Fibroblast of the aortic adventitia (primary cell): Measurements from ENCODE around the gene DEFB124. TPM values are rescaled to one million over a fixed set of nuclear protein-coding genes. Genes with fewer than 3 reads are reported as not detected.
A peak's percentile ranks its signal among the peaks of the same experiment; 100 is the strongest.

Source experiments
- DNase-seq: peaks from one replicate; pipeline ENCODE4 v3.0.0-alpha.2; 2010; ENCODE audit warnings: low read depth
- H3K4me3 ChIP-seq: 2 replicates; pipeline ENCODE4 v1.5.1; 2011; ENCODE audit warnings: low read depth, mild to moderate bottlenecking, control low read depth, low read length, moderate library complexity
- total RNA-seq: library from RNA; depleted of rRNA; stranded (reverse); fragments of >200 nt; gene quantifications from 2 replicates; pipeline ENCODE4 v1.2.3, GENCODE V29; 2012; ENCODE audit warnings: low replicate concordance
- TF ChIP-seq, protein P1 (sequence below): IDR thresholded peaks from 2 replicates; pipeline ENCODE4 v1.5.1; 2011; ENCODE audit warnings: mild to moderate bottlenecking, low read length, control low read depth, inconsistent platforms; ENCODE audit not compliant: insufficient read depth

The DEFB124 gene
- total RNA-seq, 1 donor = not detected

DNA sequence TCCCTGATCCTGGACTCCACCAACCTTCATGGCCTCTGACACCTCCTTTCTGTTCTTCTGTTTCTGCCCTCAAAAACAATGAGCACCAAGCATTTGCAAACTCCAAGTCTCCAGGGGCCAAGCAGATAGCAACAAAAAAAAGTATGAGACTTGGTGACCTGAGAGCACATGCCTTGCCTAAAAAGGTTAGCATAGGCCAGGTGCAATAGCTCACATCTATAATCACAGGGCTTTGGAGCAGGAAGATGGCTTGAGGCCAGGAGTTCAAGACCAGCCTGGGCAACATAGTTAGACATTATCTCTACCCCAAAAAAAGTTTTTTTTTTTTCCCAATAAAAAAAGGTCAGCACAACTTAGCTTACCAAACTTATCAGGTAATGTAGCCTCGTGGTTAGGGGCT, 25.6 kb upstream of the DEFB124 start:
- DNase-seq = no peak
- no peak overlapping the region for H3K4me3 ChIP-seq
- TF ChIP-seq, protein P1, sequence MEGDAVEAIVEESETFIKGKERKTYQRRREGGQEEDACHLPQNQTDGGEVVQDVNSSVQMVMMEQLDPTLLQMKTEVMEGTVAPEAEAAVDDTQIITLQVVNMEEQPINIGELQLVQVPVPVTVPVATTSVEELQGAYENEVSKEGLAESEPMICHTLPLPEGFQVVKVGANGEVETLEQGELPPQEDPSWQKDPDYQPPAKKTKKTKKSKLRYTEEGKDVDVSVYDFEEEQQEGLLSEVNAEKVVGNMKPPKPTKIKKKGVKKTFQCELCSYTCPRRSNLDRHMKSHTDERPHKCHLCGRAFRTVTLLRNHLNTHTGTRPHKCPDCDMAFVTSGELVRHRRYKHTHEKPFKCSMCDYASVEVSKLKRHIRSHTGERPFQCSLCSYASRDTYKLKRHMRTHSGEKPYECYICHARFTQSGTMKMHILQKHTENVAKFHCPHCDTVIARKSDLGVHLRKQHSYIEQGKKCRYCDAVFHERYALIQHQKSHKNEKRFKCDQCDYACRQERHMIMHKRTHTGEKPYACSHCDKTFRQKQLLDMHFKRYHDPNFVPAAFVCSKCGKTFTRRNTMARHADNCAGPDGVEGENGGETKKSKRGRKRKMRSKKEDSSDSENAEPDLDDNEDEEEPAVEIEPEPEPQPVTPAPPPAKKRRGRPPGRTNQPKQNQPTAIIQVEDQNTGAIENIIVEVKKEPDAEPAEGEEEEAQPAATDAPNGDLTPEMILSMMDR = no peak

DNA sequence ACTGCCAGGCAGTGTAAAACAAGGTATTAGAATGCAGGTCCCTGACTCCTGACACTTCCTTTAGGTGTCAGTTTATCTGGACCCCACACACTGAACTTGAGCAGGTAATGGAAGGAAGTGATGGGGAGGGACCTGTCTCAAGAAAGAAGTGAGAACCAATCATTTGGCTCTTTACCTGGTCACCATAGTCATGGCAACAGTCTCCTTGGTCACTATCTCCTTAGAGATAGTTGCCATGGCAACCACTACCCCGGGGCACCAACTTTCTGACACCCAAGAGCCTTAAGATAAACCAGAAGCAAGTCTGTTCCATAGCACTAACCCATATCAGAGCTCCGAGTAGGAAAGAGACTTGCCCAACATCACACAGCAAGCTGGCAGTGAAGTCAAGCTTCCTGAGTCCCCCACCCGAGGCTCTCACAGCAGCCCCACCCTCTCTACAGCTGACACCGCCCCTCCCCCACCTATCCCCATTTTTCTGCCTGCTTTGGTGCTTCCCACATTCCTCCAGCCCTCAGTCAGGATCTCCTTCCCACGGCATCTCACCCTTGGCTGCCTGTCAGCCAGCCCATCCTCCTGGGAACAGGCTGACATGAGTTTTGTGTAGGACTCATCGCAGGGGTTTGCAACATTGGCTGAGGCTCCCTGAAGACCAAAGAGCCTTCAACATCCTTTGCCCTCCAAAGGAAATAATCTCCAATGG, 23.1 kb upstream of the DEFB124 start:
- H3K4me3 ChIP-seq = no peak overlapping the region
- peak; percentile 86 for DNase-seq
- TF ChIP-seq, protein P1 = no peak

DNA sequence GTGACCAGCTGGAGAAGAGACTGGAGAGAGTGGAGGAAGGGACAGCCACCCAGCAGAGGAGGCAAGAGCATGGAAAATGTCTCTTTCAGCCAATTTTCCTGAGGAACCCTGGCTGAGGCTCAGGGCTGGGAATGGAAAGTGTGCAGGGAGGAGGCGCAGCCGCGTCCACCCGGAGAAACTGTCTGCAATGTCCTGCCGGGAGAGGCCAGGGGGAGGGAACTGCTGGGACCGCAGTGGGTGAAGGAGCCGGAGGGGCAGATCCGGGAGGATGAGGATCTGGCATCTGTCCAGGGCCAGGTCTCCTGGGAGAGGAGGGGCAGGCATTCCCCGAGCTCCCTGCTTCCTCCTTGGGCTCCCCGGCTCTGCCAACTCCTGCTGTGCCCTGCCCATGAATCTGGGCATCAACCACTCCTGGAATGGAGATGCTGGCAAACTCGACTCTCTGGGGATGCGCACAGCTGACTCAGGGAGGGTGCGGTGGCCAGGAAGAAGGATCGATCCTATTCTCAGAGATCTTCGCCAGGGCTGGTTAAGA, 21.9 kb upstream of the DEFB124 start:
- peak; percentile 74 for DNase-seq
- TF ChIP-seq, protein P1 = no peak
- H3K4me3 ChIP-seq = peak overlapping the region; percentile 38

DNA sequence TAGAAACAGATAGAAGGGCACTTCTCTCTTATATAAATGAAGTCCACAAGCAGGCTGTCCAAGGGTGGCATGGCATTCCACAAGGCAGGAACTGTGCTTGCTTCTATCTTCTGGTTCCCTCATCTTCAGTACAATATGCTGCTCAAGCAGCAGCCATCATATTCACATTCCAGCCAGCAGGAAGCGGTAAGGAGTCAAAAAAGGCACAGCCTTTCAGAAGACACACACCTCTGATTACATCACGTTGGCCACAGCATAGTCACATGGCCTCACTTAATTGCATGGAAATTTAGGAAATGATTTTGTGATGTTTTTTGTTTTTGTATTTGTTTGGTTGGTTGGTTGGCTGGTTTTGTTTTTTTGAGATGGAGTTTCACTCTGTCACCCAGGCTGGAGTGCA, 19.2 kb upstream of the DEFB124 start:
- TF ChIP-seq, protein P1 = peak; percentile 55
- H3K4me3 ChIP-seq = no peak overlapping the region
- peak; percentile 55 for DNase-seq

DNA sequence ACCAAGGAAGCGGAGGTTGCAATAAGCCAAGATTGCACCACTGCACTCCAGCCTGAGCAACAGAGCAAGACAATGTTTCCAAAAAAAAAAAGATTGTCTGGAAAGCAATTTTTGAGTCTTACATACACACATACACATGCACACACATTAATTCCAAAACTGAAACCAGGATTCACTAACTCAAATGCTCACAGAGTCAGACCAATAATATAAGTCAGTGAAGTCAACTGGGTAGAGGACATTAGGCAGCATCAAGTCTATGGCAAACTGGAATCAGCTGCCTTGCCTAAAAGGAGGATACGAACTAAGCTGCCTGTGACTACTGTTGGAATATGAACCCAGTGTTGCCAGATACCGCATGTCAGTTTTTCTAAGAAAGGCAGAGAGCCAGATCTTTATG, 15.8 kb upstream of the DEFB124 start:
- DNase-seq = no peak
- H3K4me3 ChIP-seq = no peak overlapping the region
- TF ChIP-seq, protein P1 = no peak

DNA sequence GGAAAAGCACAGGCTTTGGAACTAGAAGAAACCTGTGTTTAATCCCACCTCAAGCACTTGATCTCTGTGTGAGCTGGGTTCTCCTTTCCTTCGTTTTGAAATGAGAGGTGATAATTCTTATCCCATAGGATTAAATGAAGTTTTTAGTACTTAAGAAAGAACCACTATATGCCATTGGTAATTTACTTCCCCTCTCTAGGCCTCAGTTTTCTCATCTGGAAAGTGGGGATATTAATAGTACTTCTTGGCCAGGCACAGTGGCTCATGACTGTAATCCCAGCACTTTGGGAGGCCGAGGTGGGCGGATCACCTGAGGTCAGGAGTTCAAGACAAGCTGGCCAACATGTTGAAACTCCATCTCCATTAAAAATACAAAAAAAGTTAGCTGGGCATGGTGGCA, 14.2 kb upstream of the DEFB124 start:
- TF ChIP-seq, protein P1 = no peak
- no peak overlapping the region for H3K4me3 ChIP-seq
- no peak for DNase-seq
